PFSK-1 (cell line): ENCODE measurements around the gene PPP1R14B.

ENCODE experiments used
- FOXP2 ChIP-seq: optimal IDR thresholded peaks from 2 replicates; pipeline ENCODE3; 2011; ENCODE audit warnings: borderline replicate concordance, control low read depth, inconsistent platforms; ENCODE audit not compliant: insufficient read depth; ENCODE audit errors: extremely low read length, extremely low read depth
- POLR2AphosphoS5 ChIP-seq: IDR thresholded peaks from 2 replicates; pipeline ENCODE4 v1.6.1; 2012; ENCODE audit warnings: low read depth, mild to moderate bottlenecking, control low read depth, low read length, moderate library complexity
- REST ChIP-seq, 2 experiments: IDR thresholded peaks; 2 replicates each; pipeline versions ENCODE4 v1.6.1 to v1.8.0; 2011 to 2012; ENCODE audit warnings: low read depth in 2 of 2, low read length in 2 of 2, control low read depth in 1 of 2, inconsistent platforms in 1 of 2, mild to moderate bottlenecking in 1 of 2, moderate library complexity in 1 of 2; ENCODE audit not compliant: insufficient read depth in 1 of 2
- SIN3A ChIP-seq: IDR thresholded peaks from 2 replicates; pipeline ENCODE4 v1.6.1; 2012; ENCODE audit warnings: mild to moderate bottlenecking, low read length, moderate library complexity, borderline replicate concordance; ENCODE audit not compliant: insufficient read depth
- TAF1 ChIP-seq: IDR thresholded peaks from 2 replicates; pipeline ENCODE4 v1.6.1; 2012; ENCODE audit warnings: low read length, control low read depth, borderline replicate concordance; ENCODE audit not compliant: insufficient read depth

Gene PPP1R14B

DNA sequence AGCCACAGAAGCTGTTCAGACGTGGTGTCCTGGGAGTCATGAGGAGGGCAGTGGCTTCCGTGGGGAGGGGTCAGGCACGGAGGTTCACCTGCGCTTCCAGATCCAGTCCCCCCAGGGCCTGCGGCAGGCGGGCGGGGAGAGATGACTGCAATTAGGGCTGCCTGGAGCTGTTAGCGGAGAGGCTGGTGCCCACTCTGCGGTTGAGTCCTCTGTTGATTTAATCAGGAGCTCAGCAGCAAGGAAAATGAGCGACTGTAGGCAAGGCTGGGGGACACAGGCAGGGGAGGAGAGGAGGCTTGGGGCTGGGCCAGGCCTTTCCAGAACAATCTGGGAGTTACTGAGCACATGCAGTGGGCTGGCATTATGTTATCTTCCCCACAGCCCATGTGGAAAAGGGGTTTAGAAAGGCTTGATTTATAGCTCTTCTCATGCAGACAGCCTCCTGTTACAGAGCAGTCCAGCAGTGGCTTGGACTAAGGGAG, 17.7 kb upstream of the PPP1R14B start:
- no peak for TF ChIP-seq TAF1

DNA sequence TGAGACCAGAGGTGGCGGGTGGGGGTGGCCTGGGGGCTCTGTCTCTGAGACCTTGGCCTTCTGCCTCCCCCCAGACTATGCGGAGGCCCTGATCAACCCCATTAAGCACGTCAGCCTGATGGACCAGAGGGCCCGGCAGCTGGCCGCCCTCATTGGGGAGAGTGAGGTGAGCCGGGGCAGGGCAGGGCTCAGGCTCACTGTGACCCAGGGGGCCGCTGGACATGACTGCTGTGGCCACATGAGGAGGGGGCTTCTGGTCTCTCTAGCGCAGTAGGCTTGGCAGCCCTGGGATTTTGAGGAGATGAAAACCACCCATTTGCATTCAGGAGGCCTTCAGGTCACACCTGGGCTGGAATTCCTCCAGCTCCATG, 17.2 kb upstream of the PPP1R14B start:
- TF ChIP-seq SIN3A (no peak), TAF1 (no peak), FOXP2 (no peak), POLR2AphosphoS5 (no peak), REST (IDR thresholded peaks at IDR 0.05; ENCODE audit: insufficient read depth in 1 of 2, low read depth in 2 of 2, low read length in 2 of 2) (no peak)

DNA sequence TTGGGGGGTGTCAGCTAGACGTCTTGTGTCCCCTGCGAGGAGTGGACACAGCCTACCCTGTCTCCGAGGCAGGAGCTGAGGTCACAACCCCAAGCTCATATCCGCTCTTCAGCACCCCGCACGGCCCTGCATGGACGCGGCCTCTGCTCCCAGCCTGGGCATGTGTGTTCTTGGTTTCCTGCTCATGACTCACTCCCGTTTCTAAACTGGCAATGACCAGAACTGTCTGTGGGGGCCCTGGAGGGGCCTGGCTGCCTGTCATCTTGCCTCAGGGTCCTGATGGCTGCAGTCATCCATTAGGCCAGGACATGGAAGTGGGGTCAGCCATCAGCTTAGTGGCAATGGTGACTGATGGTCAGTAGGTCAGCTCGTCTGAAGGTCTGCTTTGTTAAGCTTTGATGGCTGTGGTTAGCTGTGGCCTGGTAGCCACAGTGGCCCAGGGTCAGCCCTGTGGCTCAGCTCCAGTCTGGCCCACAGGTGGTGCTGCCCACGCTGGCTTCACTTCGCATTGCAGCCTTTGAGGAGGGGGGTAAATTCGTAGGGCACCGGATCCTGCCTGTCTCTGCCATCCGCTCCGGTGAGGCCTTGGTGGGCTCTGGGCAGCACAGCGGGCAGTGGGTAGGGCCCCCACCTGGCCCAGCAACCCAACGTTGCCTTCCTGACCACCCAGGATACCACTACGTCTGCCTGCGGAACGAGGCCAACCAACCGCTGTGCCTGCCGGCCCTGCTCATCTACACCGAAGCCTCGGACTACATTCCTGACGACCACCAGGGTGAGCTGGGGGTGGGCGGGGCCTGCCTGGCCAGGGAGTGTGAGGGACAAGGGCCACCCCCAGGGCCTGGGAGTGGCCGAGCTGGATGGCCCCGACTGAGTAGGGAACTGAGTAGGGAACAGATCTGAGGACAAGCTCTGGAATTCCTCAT, 16.5 kb upstream of the PPP1R14B start:
- TF ChIP-seq SIN3A (no peak), FOXP2 (no peak), POLR2AphosphoS5 (no peak), TAF1 (no peak), REST (IDR thresholded peaks at IDR 0.05; ENCODE audit: insufficient read depth in 1 of 2, low read depth in 2 of 2, low read length in 2 of 2) (no peak)

- TF ChIP-seq POLR2AphosphoS5 (no peak), REST (IDR thresholded peaks at IDR 0.05; ENCODE audit: insufficient read depth in 1 of 2, low read depth in 2 of 2, low read length in 2 of 2) (no peak), TAF1 (no peak), FOXP2 (no peak), SIN3A (no peak)
Measured at GRCh38 chr11:64262271-64263002, 15.7 kb upstream of the PPP1R14B start.

DNA sequence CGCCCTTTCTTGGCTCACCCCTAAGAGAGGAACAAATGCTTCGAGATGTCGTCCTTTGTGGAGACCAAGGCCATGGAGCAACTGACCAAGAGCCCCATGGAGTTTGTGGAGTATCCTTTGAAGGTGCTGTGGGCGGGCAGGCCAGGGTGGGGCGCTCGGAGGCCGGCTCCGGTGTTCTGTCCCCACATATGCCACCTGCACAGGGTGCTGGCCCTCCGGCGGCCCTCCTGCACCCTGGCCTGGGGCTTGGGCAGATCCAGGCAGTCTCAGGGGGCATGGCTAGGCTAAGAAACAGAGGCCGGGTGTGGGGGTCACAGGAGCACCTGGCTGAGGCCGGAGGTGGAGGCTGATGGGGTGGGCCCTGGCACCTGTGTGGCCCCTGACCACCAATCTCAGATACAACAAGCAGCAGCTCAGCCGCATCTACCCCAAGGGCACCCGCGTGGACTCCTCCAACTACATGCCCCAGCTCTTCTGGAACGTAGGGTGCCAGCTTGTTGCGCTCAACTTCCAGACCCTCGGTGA, 14.9 kb upstream of the PPP1R14B start:
- TF ChIP-seq POLR2AphosphoS5 (no peak), REST (IDR thresholded peaks at IDR 0.05; ENCODE audit: insufficient read depth in 1 of 2, low read depth in 2 of 2, low read length in 2 of 2) (no peak), SIN3A (no peak), TAF1 (no peak), FOXP2 (no peak)
